PC-3 (cell line): ENCODE data around the gene PLAGL1. TPM values are rescaled to one million over a fixed set of nuclear protein-coding genes. Genes with fewer than 3 reads are reported as not detected.

Experiments
- ATAC-seq: fragments of 200-7000 bp; cut with Tn5 transposase; 2 replicates; pipeline ENCODE4 v1.9.1; 2020; ENCODE audit warnings: mild to moderate bottlenecking, moderate library complexity
- BruUV-seq: library from RNA; stranded (reverse); fragments of 400-500 nt; replicated peaks from 2 replicates; lab custom pipeline; 2021; lab: Mats Ljungman, UMichigan
- CTCF ChIA-PET: fragments of 300-600 bp; sonication (Branson Sonifier 250); formaldehyde crosslinking; loops from one replicate; lab custom pipeline; 2022; ENCODE audit warnings: antibody characterized with exemption; lab: Charles Lee
- POLR2A ChIA-PET: fragments of 300-600 bp; sonication (Branson Sonifier 250); formaldehyde crosslinking; loops from one replicate; lab custom pipeline; 2022; ENCODE audit warnings: antibody characterized with exemption; ENCODE audit not compliant: unreplicated experiment; lab: Charles Lee
- DNase-seq: peaks from one replicate; pipeline ENCODE4 v3.0.0-alpha.2; 2015
- H2AFZ ChIP-seq: fragments of 300-600 bp; sonication (generic); 2 replicates; pipeline ENCODE4 v1.6.0; 2016; ENCODE audit warnings: antibody characterized with exemption, low read length
- H3F3A ChIP-seq: fragments of 300-600 bp; sonication (generic); one replicate; pipeline ENCODE4 v1.6.0; 2017; ENCODE audit warnings: antibody characterized with exemption, low read length, control low read depth, mild to moderate bottlenecking; ENCODE audit not compliant: unreplicated experiment
- H3K27ac ChIP-seq: fragments of 300-600 bp; sonication (generic); 2 replicates; pipeline ENCODE4 v1.5.1; 2016; ENCODE audit warnings: mild to moderate bottlenecking, low read length
- H3K27me3 ChIP-seq: fragments of 300-600 bp; sonication (generic); 2 replicates; pipeline ENCODE4 v1.6.1; 2016; ENCODE audit warnings: low read length, mixed read lengths
- H3K36me3 ChIP-seq: fragments of 300-600 bp; sonication (generic); 2 replicates; pipeline ENCODE4 v1.6.1; 2016; ENCODE audit warnings: low read depth, mixed run types, low read length, mixed read lengths
- H3K4me1 ChIP-seq: fragments of 300-600 bp; sonication (generic); 2 replicates; pipeline ENCODE4 v1.5.1; 2016; ENCODE audit warnings: low read length; ENCODE audit not compliant: insufficient read depth
- H3K4me2 ChIP-seq: fragments of 300-600 bp; sonication (generic); 2 replicates; pipeline ENCODE4 v1.6.0; 2016; ENCODE audit warnings: low read length
- H3K4me3 ChIP-seq: fragments of 300-600 bp; sonication (generic); 2 replicates; pipeline ENCODE4 v1.5.1; 2016; ENCODE audit warnings: mild to moderate bottlenecking, low read length, mixed read lengths
- H3K79me2 ChIP-seq: fragments of 300-600 bp; sonication (generic); 2 replicates; pipeline ENCODE4 v1.6.1; 2017; ENCODE audit warnings: low read length, mixed read lengths
- H3K9ac ChIP-seq: fragments of 300-600 bp; sonication (generic); 2 replicates; pipeline ENCODE4 v1.6.0; 2016; ENCODE audit warnings: mild to moderate bottlenecking, low read length
- H3K9me2 ChIP-seq: fragments of 300-600 bp; sonication (generic); replicated peaks from 2 replicates; pipeline ENCODE4 v1.6.1; 2016; ENCODE audit warnings: mixed run types, low read length, mixed read lengths
- H3K9me3 ChIP-seq: fragments of 300-600 bp; sonication (generic); 2 replicates; pipeline ENCODE4 v1.6.1; 2016; ENCODE audit warnings: low read length, mixed read lengths
- H4K20me1 ChIP-seq: fragments of 300-600 bp; sonication (generic); 2 replicates; pipeline ENCODE4 v1.6.1; 2016; ENCODE audit warnings: low read length, mixed read lengths
- EZH2 ChIP-seq: fragments of 300-600 bp; sonication (generic); IDR thresholded peaks from one replicate; pipeline ENCODE4 v1.6.1; 2017; ENCODE audit warnings: antibody characterized with exemption, mild to moderate bottlenecking, low read length; ENCODE audit not compliant: unreplicated experiment
- EZH2phosphoT487 ChIP-seq: fragments of 300-600 bp; sonication (generic); IDR thresholded peaks from 2 replicates; pipeline ENCODE4 v1.6.1; 2018; ENCODE audit warnings: mild to moderate bottlenecking, antibody characterized with exemption, low read length, borderline replicate concordance
- intact Hi-C: fragments of 100-400 bp; cut with micrococcal nuclease; formaldehyde crosslinking; loops from 2 replicates; pipeline ENCODE4 v1.9.0; 2023
- total RNA-seq: library from RNA; depleted of rRNA; stranded (reverse); fragments of >200 nt; gene quantifications from 2 replicates; pipeline ENCODE4 v1.2.3, GENCODE V29; 2014
- TF ChIP-seq, protein P1 (sequence below): fragments of 300-600 bp; sonication (generic); conservative IDR thresholded peaks from 2 replicates; pipeline ENCODE4 v1.5.1; 2017; ENCODE audit warnings: antibody characterized with exemption, low read depth, mild to moderate bottlenecking, low read length

The PLAGL1 gene
- total RNA-seq, 1 experiment from 2014 or later: 14.4 TPM

DNA sequence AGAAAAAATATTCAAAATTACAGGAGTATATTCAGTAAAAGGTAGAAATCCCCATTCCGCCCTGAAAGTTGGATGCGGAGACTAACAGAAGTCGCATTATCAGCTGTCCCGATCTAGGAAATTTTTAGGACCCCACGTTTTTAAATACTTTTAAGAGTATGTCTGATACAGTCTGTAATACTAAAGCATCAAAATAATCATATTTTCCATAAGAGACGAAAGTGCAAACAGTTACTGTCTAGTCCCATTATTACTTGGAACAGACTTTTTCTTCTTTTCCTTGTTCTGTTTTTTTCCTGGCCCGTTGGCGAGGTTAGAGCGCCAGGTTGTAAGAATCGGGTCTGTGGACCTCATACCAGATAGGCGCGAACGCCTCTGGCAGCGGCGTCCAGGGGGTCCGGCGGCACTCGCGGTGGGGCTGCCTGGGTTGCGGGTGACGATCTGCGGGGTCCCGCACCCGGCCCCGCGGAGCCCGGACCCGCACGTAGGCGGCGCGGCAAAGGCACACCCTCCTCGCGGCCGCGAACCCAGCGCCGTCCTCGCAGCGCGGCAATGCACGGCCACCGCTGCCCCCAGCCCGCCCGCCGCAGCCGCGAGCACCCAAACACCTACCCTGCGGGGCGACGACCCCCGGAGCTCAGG is 460 bp downstream of the PLAGL1 start:
- intact Hi-C loops: loop anchor here (10.0 kb wide), 1 partner anchor 333 kb away; the partner anchor contains the start of gene PHACTR2
- H3K4me2 ChIP-seq: peak overlapping the region; percentile 93
- H3K9ac ChIP-seq: peak overlapping the region; percentile 70
- no peaks in the 10 kb centered on the region for H3K9me3 ChIP-seq
- ChIA-PET POLR2A (interaction anchor here (0.6 kb wide), 1 partner anchor 425 kb away, joined by 6 read pairs; no protein-coding TSS in a partner anchor), CTCF (no interaction called here)
- H2AFZ ChIP-seq: peak overlapping the region; percentile 92
- H4K20me1 ChIP-seq: no peaks in the 10 kb centered on the region
- peak overlapping the region; percentile 90 for H3K4me3 ChIP-seq
- no peaks in the 10 kb centered on the region for H3K27me3 ChIP-seq
- H3K9me2 ChIP-seq: no peaks in the 10 kb centered on the region
- H3K27ac ChIP-seq: peak overlapping the region; percentile 58
- no peaks in the 10 kb centered on the region for H3F3A ChIP-seq
- H3K79me2 ChIP-seq: peaks cover 44% of the 10 kb centered on the region
- DNase-seq: peak; percentile 13
- no TSS peak for BruUV-seq
- peak; percentile 50 for ATAC-seq
- peaks cover 9% of the 10 kb centered on the region for H3K4me1 ChIP-seq
- H3K36me3 ChIP-seq: peaks cover 8% of the 10 kb centered on the region; the same call in 1 of the 2 replicates
- TF ChIP-seq EZH2phosphoT487 (no peak), EZH2 (no peak)
- TF ChIP-seq, protein P1, sequence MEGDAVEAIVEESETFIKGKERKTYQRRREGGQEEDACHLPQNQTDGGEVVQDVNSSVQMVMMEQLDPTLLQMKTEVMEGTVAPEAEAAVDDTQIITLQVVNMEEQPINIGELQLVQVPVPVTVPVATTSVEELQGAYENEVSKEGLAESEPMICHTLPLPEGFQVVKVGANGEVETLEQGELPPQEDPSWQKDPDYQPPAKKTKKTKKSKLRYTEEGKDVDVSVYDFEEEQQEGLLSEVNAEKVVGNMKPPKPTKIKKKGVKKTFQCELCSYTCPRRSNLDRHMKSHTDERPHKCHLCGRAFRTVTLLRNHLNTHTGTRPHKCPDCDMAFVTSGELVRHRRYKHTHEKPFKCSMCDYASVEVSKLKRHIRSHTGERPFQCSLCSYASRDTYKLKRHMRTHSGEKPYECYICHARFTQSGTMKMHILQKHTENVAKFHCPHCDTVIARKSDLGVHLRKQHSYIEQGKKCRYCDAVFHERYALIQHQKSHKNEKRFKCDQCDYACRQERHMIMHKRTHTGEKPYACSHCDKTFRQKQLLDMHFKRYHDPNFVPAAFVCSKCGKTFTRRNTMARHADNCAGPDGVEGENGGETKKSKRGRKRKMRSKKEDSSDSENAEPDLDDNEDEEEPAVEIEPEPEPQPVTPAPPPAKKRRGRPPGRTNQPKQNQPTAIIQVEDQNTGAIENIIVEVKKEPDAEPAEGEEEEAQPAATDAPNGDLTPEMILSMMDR: no peak

DNA sequence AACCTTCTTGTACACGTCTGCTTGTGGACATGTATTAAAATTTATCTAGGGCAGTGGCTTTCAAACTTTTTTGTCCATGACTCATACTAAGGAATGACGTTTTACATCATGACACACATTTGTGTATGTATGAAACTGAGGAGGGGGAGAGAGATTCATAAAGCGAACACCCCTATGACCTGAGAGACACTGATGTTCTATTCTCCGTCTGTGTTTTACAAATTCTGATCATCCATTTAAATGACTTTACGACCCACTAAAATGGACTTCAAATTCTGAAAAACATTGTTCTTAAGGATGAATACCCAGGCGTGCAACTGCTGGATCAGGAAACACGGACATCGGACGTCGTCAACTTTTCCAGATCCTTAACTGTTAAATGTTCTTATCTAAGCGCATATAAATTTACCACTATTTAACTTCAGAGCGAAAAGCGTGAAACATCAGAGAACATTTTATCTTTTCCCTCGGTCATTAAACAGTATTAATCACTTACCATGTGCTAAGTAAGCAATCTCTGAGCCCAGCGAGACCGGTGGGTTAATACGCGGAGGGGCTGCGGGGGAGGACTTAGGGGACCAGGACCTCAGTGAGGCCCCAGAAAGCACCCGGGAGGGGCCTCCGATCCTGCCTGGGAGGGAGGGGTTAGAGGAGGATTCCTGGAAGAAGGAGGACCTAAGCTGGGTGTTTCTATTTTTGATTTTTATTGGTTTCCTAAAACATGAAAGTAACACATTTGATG is 1.2 kb downstream of the PLAGL1 start:
- DNase-seq (peak; percentile 74), ATAC-seq (peak; percentile 29)
- Histone ChIP-seq H3F3A (no peaks in the 10 kb centered on the region), H3K4me1 (peaks cover 9% of the 10 kb centered on the region), H4K20me1 (no peaks in the 10 kb centered on the region), H3K79me2 (peaks cover 44% of the 10 kb centered on the region), H3K36me3 (peaks cover 12% of the 10 kb centered on the region; the same call in 1 of the 2 replicates), H3K9ac (peak overlapping the region; percentile 70), H2AFZ (peak overlapping the region; percentile 92), H3K4me2 (peak overlapping the region; percentile 93), H3K4me3 (peak overlapping the region; percentile 90), H3K27ac (peak overlapping the region; percentile 58), H3K9me3 (no peaks in the 10 kb centered on the region), H3K9me2 (no peaks in the 10 kb centered on the region), H3K27me3 (no peaks in the 10 kb centered on the region)
- CTCF ChIA-PET: no interaction called here
- no peak for TF ChIP-seq EZH2
- no peak for TF ChIP-seq EZH2phosphoT487
- TF ChIP-seq, protein P1: no peak
- TSS peak; percentile 97 for BruUV-seq
- POLR2A ChIA-PET: interaction anchor here (0.6 kb wide), 1 partner anchor 425 kb away, joined by 6 read pairs; no protein-coding TSS in a partner anchor
- intact Hi-C loops: loop anchor here (10.0 kb wide), 1 partner anchor 332 kb away; the partner anchor contains the start of gene PHACTR2
